ENCODE results near the gene ZBTB9.

DNA sequence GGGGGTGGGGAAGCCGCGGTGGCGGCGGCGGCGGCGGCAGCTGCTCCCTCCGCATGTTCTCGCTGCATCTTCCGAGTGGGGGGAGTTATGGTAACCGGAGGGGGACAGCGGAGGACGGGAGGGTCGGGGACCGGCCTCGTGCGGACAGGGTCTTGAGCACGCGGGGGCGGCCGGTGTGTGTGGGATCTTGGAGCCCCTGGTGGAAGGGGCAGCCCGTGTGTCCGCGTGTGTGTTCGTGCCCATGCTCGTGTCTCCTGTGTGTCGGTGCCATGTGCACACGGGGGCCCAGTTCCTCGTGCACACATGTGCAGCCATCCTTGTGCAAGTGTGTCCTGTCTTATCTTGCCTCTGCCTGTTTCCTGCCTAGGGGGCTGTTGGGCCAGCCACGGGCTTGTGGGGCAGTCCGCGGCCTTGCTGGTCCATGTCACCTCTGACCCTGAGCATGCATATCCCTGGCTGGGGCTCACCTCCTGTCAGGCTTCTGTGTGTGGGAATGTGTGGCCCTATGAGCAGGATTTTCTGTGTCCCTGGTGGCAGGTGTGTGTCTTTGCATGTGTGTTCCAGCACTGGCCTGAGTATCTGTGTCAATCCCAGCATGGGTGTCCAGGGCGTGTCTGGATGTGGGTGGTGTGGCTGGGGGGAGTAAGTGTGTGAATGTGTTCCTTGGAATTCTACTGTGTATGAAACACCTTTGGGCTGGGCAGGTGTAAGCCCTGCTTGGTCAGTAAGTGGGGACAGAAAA, 26.0 kb upstream of the ZBTB9 start:
- TF ChIP-seq POLR2AphosphoS5 (IDR thresholded peaks at IDR 0.05), result no peak
- TF ChIP-seq, protein P1, sequence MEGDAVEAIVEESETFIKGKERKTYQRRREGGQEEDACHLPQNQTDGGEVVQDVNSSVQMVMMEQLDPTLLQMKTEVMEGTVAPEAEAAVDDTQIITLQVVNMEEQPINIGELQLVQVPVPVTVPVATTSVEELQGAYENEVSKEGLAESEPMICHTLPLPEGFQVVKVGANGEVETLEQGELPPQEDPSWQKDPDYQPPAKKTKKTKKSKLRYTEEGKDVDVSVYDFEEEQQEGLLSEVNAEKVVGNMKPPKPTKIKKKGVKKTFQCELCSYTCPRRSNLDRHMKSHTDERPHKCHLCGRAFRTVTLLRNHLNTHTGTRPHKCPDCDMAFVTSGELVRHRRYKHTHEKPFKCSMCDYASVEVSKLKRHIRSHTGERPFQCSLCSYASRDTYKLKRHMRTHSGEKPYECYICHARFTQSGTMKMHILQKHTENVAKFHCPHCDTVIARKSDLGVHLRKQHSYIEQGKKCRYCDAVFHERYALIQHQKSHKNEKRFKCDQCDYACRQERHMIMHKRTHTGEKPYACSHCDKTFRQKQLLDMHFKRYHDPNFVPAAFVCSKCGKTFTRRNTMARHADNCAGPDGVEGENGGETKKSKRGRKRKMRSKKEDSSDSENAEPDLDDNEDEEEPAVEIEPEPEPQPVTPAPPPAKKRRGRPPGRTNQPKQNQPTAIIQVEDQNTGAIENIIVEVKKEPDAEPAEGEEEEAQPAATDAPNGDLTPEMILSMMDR (IDR thresholded peaks at IDR 0.05), result peak; percentile 21 to 42
- TF ChIP-seq POLR2A (IDR thresholded peaks at IDR 0.05), result no peak

Measured in suprapubic skin (tissue), 4 donors.